Left lung (tissue), 10 donors: ENCODE data around the gene NUBP2. TPM values are rescaled to one million over a fixed set of nuclear protein-coding genes. Genes with fewer than 3 reads are reported as not detected.

Experiments used
- ATAC-seq: fragments of 200-7000 bp; cut with Tn5 transposase; one replicate; pipeline ENCODE4 v1.9.1; 2020; ENCODE audit warnings: moderate library complexity
- DNase-seq, 4 donors: peaks; one replicate each; pipeline ENCODE4 v3.0.0-alpha.2; 2013 to 2020
- H3K27ac ChIP-seq, 2 donors: fragments of 200-600 bp; sonication (generic) in 1 of 2; one replicate each; pipeline versions ENCODE4 v1.5.0 to v1.8.0; 2020 to 2021
- H3K27me3 ChIP-seq, 2 donors: fragments of 200-600 bp; sonication (generic) in 1 of 2; one replicate each; pipeline versions ENCODE4 v1.5.0 to v1.8.0; 2020 to 2021
- H3K36me3 ChIP-seq, 2 donors: fragments of 200-600 bp; sonication (generic) in 1 of 2; one replicate each; pipeline versions ENCODE4 v1.5.0 to v1.8.0; 2020 to 2021
- H3K4me1 ChIP-seq, 2 donors: fragments of 200-600 bp; one replicate each; pipeline ENCODE4 v1.8.0; 2021
- H3K4me3 ChIP-seq, 2 donors: fragments of 200-600 bp; sonication (generic) in 1 of 2; one replicate each; pipeline versions ENCODE4 v1.5.0 to v1.8.0; 2020 to 2021; ENCODE audit warnings: mild to moderate bottlenecking in 1 of 2
- H3K9me3 ChIP-seq, 2 donors: fragments of 200-600 bp; sonication (generic) in 1 of 2; one replicate each; pipeline versions ENCODE4 v1.5.0 to v1.8.0; 2020 to 2021
- intact Hi-C, 2 donors: fragments of 100-400 bp; cut with DNase I; formaldehyde crosslinking; loops; one replicate each; pipeline versions ENCODE4 v1.11.2 to v1.14.2; 2022
- polyA plus RNA-seq, 6 donors: library from polyadenylated mRNA; unstranded; fragments of 120-200 nt; gene quantifications; one replicate each; pipeline ENCODE4 v1.2.1, GENCODE V29; 2013; ENCODE audit not compliant: insufficient read length in 6 of 6
- total RNA-seq, 2 donors: library from RNA; stranded (reverse); fragmentation: NEBNext Ultra II Directional; extraction: Animal tissue kit (Norgen Biotek cat#: 25700); gene quantifications; one replicate each; pipeline ENCODE4 v1.2.1, GENCODE V29; 2021
- TF ChIP-seq, protein P1 (sequence below), 2 donors: fragments of 200-600 bp; sonication (generic) in 1 of 2; IDR thresholded peaks; one replicate each; pipeline versions ENCODE4 v1.5.0 to v1.8.0; 2021; ENCODE audit warnings: antibody characterized with exemption in 2 of 2
- donor health status: DM: no; HTN: yes; CAD: no.
- donor health status: DM: no; HTN: no; CAD: no.

The NUBP2 gene
- total and polyA plus RNA-seq, 8 donors = 32.6 to 56.4 (median 42.7) TPM

DNA sequence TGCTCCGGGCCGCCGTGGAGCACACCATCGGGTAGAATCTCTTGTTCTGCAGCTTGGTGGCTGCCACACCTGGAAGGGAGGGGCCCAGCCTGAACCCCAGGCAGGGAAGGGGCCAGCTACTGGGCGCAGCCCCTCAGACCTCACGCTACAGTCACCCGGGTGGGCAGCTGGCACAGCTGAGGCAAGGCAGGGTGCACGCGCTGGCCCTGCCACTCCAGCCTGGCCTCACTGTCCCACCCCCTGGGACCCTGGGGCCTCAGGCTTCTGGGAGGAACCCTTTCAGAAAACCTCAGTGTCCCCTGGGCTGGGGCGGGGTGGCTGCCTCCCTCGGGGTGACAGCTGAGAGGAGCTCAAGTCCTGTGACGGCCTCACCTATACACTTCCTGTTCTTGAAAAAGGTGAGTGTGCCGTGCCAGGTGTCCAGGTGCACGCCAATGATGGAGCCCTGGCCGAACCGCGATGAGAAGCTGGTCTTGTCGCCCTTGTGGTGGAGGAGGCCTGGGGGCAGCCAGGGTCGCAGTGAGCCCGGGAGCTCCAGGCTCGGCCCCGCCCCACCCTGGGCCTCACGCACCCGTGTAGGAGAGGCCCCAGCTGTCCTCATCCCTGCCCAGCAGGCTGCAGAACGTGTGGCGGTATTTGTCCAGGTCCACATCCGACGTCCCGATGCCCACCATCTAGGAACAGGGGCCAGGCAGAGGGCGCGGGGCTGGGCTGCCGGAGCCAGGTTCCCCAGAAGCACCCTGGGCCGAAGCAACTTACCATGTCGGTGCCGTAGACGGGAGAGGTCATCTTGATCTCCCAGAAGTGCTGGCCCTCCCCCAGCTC lies 5.2 kb upstream of the NUBP2 start:
- TF ChIP-seq, protein P1, sequence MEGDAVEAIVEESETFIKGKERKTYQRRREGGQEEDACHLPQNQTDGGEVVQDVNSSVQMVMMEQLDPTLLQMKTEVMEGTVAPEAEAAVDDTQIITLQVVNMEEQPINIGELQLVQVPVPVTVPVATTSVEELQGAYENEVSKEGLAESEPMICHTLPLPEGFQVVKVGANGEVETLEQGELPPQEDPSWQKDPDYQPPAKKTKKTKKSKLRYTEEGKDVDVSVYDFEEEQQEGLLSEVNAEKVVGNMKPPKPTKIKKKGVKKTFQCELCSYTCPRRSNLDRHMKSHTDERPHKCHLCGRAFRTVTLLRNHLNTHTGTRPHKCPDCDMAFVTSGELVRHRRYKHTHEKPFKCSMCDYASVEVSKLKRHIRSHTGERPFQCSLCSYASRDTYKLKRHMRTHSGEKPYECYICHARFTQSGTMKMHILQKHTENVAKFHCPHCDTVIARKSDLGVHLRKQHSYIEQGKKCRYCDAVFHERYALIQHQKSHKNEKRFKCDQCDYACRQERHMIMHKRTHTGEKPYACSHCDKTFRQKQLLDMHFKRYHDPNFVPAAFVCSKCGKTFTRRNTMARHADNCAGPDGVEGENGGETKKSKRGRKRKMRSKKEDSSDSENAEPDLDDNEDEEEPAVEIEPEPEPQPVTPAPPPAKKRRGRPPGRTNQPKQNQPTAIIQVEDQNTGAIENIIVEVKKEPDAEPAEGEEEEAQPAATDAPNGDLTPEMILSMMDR (IDR thresholded peaks at IDR 0.05) = no peak
- no peaks in the 10 kb centered on the region for H3K27me3 ChIP-seq
- H3K9me3 ChIP-seq = no peaks in the 10 kb centered on the region
- intact Hi-C loops = no loop called here
- peaks cover 18 to 32% of the 10 kb centered on the region in 2 donors for H3K4me1 ChIP-seq
- no peak for ATAC-seq
- no peak for DNase-seq
- H3K4me3 ChIP-seq = no peak overlapping the region
- no peak overlapping the region for H3K27ac ChIP-seq
- H3K36me3 ChIP-seq = peaks cover 0 to 50% of the 10 kb centered on the region in 2 donors

DNA sequence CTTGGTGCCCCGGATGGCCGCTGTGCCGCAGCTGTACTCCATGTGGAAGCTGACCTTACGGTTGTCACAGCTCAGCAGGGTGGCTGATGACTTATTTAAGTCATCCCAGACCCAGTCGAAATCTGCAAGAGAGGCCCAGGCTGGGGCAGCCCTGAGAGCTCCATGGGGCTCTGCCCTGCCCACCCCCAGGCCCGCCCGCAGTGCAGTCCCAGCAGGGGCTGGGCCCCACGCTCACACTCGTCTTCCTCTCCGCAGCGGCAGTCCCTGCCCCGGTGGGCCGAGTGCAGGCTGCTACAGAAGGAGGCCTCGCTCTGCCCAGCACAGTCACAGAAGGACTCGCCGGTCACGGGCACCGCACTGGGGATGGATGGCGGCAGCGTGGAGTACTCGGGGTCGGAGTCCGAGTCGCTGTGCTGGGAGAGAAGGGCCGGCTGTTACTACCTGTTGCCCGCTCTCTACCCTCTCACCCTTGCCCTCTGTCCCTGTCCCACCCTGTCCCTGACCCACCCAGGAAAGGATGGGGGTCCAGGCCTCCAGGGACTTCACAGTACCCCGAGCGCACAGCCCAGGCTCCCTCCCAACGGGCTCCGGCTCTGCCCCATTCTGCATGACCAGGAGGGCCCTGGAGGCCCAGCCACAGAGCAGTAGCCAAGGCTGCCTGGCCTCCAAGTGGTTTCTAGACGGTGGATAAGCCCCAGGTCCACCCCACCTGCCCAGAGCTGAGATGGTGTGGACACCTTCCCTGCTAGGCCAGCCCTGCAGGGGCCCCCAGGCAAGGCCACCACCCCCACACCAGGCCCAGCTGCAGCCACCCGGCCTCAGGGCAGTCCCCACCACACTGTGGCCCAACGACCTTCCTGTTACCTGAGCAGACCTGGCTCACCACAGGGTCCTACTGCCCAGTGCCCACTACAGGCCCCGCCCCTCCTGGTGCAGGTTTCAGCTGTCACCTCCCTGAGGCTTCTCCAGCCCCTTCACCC lies 4.3 kb upstream of the NUBP2 start:
- Histone ChIP-seq H3K9me3 (no peaks in the 10 kb centered on the region), H3K27ac (no peak overlapping the region), H3K4me1 (peaks cover 18 to 35% of the 10 kb centered on the region in 2 donors), H3K27me3 (no peaks in the 10 kb centered on the region), H3K4me3 (no peak overlapping the region), H3K36me3 (peaks cover 0 to 50% of the 10 kb centered on the region in 2 donors)
- ATAC-seq (no peak), DNase-seq (no peak)
- intact Hi-C loops = no loop called here
- TF ChIP-seq, protein P1 (IDR thresholded peaks at IDR 0.05) = no peak

DNA sequence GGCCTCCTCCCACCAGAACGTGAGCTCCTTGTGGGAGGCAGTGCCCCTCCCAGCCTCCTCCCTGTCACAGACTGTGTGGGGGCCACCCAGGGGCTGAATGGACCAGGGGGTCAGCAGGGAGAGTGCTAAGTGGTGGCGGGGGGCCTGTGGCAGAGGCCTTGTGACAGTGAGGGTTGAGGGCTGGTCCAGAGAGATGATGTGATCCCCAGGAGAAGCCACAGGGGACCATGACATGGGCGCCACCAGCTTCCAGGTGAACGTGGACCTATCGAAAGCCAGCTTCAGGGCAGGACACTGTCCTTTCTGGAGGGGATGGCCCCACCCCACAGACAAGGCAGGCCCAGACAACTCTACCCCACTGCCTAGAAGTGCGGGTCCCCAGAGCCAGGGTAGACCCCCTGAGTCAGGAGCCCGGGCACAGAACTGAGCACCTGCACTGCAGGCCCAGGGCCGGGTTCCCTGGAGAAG lies 3.5 kb upstream of the NUBP2 start:
- Histone ChIP-seq H3K9me3 (no peaks in the 10 kb centered on the region), H3K4me1 (peaks cover 12 to 35% of the 10 kb centered on the region in 2 donors), H3K27me3 (no peaks in the 10 kb centered on the region), H3K36me3 (peaks cover 0 to 50% of the 10 kb centered on the region in 2 donors), H3K27ac (no peak overlapping the region), H3K4me3 (no peak overlapping the region)
- TF ChIP-seq, protein P1 (IDR thresholded peaks at IDR 0.05) = no peak
- DNase-seq = no peak
- intact Hi-C loops = no loop called here
- ATAC-seq = no peak

DNA sequence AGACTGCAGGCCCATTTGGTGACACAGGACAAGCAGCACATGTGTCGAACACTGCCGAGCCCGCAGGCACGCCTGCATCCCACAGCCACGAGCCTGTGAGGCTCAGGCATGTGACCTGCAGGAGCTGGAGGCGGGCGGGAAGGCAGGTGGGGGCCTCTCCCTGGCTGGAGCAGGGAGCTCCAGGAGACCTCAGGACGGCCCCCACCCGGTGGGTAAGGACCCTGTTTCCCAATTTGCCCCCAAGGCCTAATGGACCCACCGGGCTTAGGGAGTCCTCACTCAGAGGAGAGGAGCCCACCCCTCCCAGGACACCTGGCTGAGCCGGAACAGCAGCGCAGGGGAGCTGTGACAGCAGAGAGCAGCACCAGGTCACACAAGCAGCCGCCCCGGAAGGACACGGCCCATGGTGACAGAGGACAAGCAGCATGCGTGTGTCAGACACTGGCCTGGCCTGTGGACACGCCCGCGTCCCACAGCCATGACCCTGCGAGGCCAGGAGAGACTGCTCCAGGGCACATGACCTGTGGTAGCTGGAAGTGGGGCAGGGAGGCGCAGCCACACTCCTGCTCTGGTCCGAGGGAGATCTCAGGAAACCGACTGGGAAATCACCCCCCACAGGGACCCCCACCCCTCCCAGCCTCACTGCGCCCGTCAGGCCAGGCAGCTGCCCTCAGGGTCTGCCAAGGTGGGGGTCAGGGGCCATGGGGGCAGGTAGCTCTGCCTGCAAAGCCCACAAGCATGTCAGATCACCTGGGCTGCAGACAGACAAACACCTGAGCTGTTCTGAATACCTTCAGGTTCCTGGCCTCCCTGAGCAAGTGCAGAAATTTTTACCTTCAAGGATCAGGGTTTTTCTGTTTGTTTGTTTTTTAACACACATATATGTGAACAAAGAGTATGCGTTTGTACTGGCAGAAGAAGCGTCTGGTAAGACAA lies 2.8 kb upstream of the NUBP2 start:
- Histone ChIP-seq H3K9me3 (no peaks in the 10 kb centered on the region), H3K4me1 (peaks cover 8 to 35% of the 10 kb centered on the region in 2 donors), H3K36me3 (peaks cover 0 to 47% of the 10 kb centered on the region in 2 donors), H3K27ac (no peak overlapping the region), H3K4me3 (no peak overlapping the region), H3K27me3 (no peaks in the 10 kb centered on the region)
- DNase-seq = no peak
- no peak for ATAC-seq
- intact Hi-C loops = no loop called here
- TF ChIP-seq, protein P1 (IDR thresholded peaks at IDR 0.05) = no peak
